Astrocyte (in vitro differentiated cells and primary cell): ENCODE results near the gene PATJ. TPM values are rescaled to one million over a fixed set of nuclear protein-coding genes. Genes with fewer than 3 reads are reported as not detected.
A peak's percentile ranks its signal among the peaks of the same experiment; 100 is the strongest.
"Not testable (repeated sequence)": the region's sequence is repeated elsewhere in the genome, so short reads cannot be mapped to it uniquely, and the experiment has no call there.

Experiments used
- DNase-seq: peaks from one replicate; pipeline ENCODE4 v3.0.0-alpha.2; 2010; ENCODE audit warnings: low read depth
- FAIRE-seq: peaks from 2 replicates; lab custom pipeline; 2011; peaks lifted over from hg19 to GRCh38; lab: Jason Lieb, UNC
- H2AFZ ChIP-seq: 2 replicates; pipeline ENCODE4 v1.6.0; 2012; ENCODE audit warnings: low read depth, low read length, inconsistent platforms
- H3K27ac ChIP-seq: 2 replicates; pipeline ENCODE4 v1.5.1; 2011; ENCODE audit warnings: low read depth, low read length, inconsistent platforms
- H3K27me3 ChIP-seq: 2 replicates; pipeline ENCODE4 v1.6.0; 2011; ENCODE audit warnings: low read length, inconsistent platforms; ENCODE audit not compliant: insufficient read depth
- H3K36me3 ChIP-seq: 2 replicates; pipeline ENCODE4 v1.5.1; 2011; ENCODE audit warnings: low read length, inconsistent platforms; ENCODE audit not compliant: insufficient read depth
- H3K4me1 ChIP-seq: 2 replicates; pipeline ENCODE4 v1.5.1; 2011; ENCODE audit warnings: low read length, inconsistent platforms; ENCODE audit not compliant: insufficient read depth
- H3K4me2 ChIP-seq: 2 replicates; pipeline ENCODE4 v1.6.0; 2012; ENCODE audit warnings: low read length, inconsistent platforms
- H3K4me3 ChIP-seq: 2 replicates; pipeline ENCODE4 v1.5.1; 2011; ENCODE audit warnings: low read depth, mild to moderate bottlenecking, low read length, inconsistent platforms; ENCODE audit not compliant: insufficient read depth
- H3K79me2 ChIP-seq: 2 replicates; pipeline ENCODE4 v1.6.0; 2012; ENCODE audit warnings: mild to moderate bottlenecking, low read length, inconsistent platforms; ENCODE audit not compliant: insufficient read depth
- H3K9ac ChIP-seq: 2 replicates; pipeline ENCODE4 v1.6.0; 2012; ENCODE audit warnings: mild to moderate bottlenecking, low read length, inconsistent platforms
- H3K9me3 ChIP-seq: 2 replicates; pipeline ENCODE4 v1.5.1; 2012; ENCODE audit warnings: low read depth, mild to moderate bottlenecking, low read length, inconsistent platforms; ENCODE audit not compliant: insufficient read depth
- H4K20me1 ChIP-seq: 2 replicates; pipeline ENCODE4 v1.6.0; 2012; ENCODE audit warnings: low read length, inconsistent platforms; ENCODE audit not compliant: insufficient read depth
- H3K27ac Mint-ChIP-seq: one replicate; pipeline ENCODE4 v1.8.0; 2021; ENCODE audit warnings: mild to moderate bottlenecking, mixed read lengths; ENCODE audit not compliant: unreplicated experiment
- H3K27me3 Mint-ChIP-seq: one replicate; pipeline ENCODE4 v1.8.0; 2021; ENCODE audit warnings: low read depth, mixed read lengths; ENCODE audit not compliant: unreplicated experiment
- H3K36me3 Mint-ChIP-seq: one replicate; pipeline ENCODE4 v1.8.0; 2021; ENCODE audit warnings: low read depth, mixed read lengths; ENCODE audit not compliant: unreplicated experiment
- H3K4me1 Mint-ChIP-seq: one replicate; pipeline ENCODE4 v1.8.0; 2021; ENCODE audit warnings: low read depth, mixed read lengths; ENCODE audit not compliant: unreplicated experiment
- H3K4me3 Mint-ChIP-seq: one replicate; pipeline ENCODE4 v1.8.0; 2021; ENCODE audit warnings: mild to moderate bottlenecking, moderate library complexity, mixed read lengths; ENCODE audit not compliant: unreplicated experiment
- H3K9me3 Mint-ChIP-seq: one replicate; pipeline ENCODE4 v1.8.0; 2021; ENCODE audit warnings: mild to moderate bottlenecking, mixed read lengths; ENCODE audit not compliant: unreplicated experiment
- EZH2 ChIP-seq: IDR thresholded peaks from 2 replicates; pipeline ENCODE4 v1.6.1; 2012; ENCODE audit warnings: mild to moderate bottlenecking, low read length, inconsistent platforms; ENCODE audit not compliant: insufficient read depth
- total RNA-seq: library from RNA; stranded (reverse); gene quantifications from 2 replicates; pipeline ENCODE4 v1.2.1, GENCODE V29; 2021
- TF ChIP-seq, protein P1 (sequence below): IDR thresholded peaks from 2 replicates; pipeline ENCODE4 v1.5.1; 2011; ENCODE audit warnings: low read depth, mild to moderate bottlenecking, inconsistent platforms, low read length, moderate library complexity; ENCODE audit not compliant: insufficient read depth

The PATJ gene
- total RNA-seq, 1 donor from 2014 or later: 11.0 TPM

DNA sequence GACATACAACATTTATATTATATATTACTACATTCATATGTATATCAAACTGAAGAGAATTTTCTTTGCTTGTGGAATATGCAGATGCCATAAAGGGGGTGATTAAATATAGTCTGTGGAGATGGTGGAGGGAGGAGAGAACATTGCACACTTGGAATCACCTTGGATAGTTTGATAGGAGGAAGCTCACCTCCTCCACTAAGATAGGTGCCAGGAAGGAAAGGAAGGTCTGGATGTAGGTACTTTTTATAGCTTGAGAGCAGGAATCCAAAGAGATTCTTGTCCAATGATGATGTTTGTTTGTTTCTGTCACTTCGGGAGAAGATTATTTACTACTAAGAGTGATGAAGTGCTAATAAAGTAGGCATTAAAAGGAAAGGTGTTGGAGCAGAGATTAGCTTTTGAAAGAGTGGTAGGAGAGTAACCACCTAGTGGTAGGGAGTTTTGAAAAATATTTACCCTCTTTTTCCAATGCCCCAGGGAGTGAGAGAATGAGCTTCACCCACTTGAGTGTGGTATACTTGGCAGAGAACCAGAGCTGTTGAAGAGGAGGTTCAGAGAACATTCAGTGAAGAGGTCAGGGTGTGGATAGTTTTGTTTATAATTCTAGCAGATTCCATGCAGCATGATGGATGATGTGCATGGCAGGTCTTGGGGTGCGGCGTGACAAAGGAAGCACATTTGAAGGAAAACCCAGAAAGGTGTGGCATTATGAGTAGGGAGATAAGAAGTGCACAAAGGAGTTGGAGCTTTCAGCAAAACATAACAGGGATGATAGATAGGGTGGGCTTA lies 145.0 kb downstream of the PATJ start:
- Mint-ChIP-seq H3K36me3 (no peaks in the 10 kb centered on the region), H3K4me1 (no peaks in the 10 kb centered on the region), H3K27me3 (no peaks in the 10 kb centered on the region), H3K4me3 (no peak overlapping the region), H3K9me3 (no peaks in the 10 kb centered on the region), H3K27ac (no peak overlapping the region)
- DNase-seq (peak; percentile 18), FAIRE-seq (no peak)
- no peak overlapping the region for H2AFZ ChIP-seq
- H3K4me2 ChIP-seq: no peak overlapping the region
- no peaks in the 10 kb centered on the region for H4K20me1 ChIP-seq
- H3K79me2 ChIP-seq: no peaks in the 10 kb centered on the region
- no peaks in the 10 kb centered on the region for H3K36me3 ChIP-seq
- TF ChIP-seq, protein P1, sequence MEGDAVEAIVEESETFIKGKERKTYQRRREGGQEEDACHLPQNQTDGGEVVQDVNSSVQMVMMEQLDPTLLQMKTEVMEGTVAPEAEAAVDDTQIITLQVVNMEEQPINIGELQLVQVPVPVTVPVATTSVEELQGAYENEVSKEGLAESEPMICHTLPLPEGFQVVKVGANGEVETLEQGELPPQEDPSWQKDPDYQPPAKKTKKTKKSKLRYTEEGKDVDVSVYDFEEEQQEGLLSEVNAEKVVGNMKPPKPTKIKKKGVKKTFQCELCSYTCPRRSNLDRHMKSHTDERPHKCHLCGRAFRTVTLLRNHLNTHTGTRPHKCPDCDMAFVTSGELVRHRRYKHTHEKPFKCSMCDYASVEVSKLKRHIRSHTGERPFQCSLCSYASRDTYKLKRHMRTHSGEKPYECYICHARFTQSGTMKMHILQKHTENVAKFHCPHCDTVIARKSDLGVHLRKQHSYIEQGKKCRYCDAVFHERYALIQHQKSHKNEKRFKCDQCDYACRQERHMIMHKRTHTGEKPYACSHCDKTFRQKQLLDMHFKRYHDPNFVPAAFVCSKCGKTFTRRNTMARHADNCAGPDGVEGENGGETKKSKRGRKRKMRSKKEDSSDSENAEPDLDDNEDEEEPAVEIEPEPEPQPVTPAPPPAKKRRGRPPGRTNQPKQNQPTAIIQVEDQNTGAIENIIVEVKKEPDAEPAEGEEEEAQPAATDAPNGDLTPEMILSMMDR: no peak
- TF ChIP-seq EZH2: no peak
- H3K9ac ChIP-seq: no peak overlapping the region
- H3K27me3 ChIP-seq: no peaks in the 10 kb centered on the region
- no peak overlapping the region for H3K4me3 ChIP-seq
- no peaks in the 10 kb centered on the region for H3K9me3 ChIP-seq
- no peaks in the 10 kb centered on the region for H3K4me1 ChIP-seq
- H3K27ac ChIP-seq: no peak overlapping the region

DNA sequence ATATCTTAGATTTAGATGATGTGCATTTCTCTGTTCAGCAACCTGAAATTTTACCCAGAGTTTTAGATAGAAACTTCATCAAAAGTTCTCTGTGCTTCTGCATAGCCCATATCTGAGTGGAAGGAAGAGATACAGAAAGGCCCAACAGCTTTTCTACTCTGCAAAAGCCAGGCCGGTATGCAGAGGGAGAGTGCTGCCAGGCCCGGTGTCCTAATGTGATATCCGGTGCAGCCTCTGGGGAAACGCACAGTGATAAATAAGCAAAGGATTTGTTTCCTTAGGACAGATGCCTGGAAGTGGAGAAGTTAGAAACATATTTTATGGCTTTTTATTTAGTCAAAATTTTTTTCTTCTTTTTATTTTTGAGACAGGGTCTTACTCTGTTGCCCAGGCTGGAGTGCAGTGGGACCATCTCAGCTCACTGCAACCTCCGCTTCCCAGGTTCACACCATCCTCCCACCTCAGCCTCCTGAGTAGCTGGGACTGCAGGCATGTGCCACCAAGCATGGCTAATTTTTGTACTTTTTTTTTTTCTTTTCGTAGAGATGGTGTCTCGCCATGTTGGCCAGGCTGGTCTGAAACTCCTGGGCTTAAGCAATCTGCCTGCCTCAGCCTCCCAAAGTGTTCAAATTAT lies 145.8 kb downstream of the PATJ start:
- no peaks in the 10 kb centered on the region for H3K4me1 ChIP-seq
- peak; percentile 6 for DNase-seq
- Mint-ChIP-seq H3K4me3 (no peak overlapping the region), H3K27ac (no peak overlapping the region), H3K9me3 (no peaks in the 10 kb centered on the region), H3K4me1 (no peaks in the 10 kb centered on the region), H3K27me3 (no peaks in the 10 kb centered on the region), H3K36me3 (no peaks in the 10 kb centered on the region)
- no peak overlapping the region for H3K4me2 ChIP-seq
- no peaks in the 10 kb centered on the region for H3K9me3 ChIP-seq
- H2AFZ ChIP-seq: no peak overlapping the region
- no peaks in the 10 kb centered on the region for H4K20me1 ChIP-seq
- no peak for FAIRE-seq
- no peaks in the 10 kb centered on the region for H3K79me2 ChIP-seq
- H3K27ac ChIP-seq: no peak overlapping the region
- no peak overlapping the region for H3K9ac ChIP-seq
- no peaks in the 10 kb centered on the region for H3K36me3 ChIP-seq
- no peak for TF ChIP-seq EZH2
- TF ChIP-seq, protein P1: no peak
- H3K27me3 ChIP-seq: no peaks in the 10 kb centered on the region
- no peak overlapping the region for H3K4me3 ChIP-seq

GRCh38 chr1:61888808-61889207 lies 146.5 kb downstream of the PATJ start:
- TF ChIP-seq, protein P1: no peak
- TF ChIP-seq EZH2: no peak
- Histone ChIP-seq H2AFZ (no peak overlapping the region), H4K20me1 (no peaks in the 10 kb centered on the region), H3K4me3 (no peak overlapping the region), H3K27ac (no peak overlapping the region), H3K4me1 (no peaks in the 10 kb centered on the region), H3K9me3 (no peaks in the 10 kb centered on the region), H3K27me3 (no peaks in the 10 kb centered on the region), H3K36me3 (no peaks in the 10 kb centered on the region), H3K79me2 (no peaks in the 10 kb centered on the region), H3K9ac (no peak overlapping the region), H3K4me2 (no peak overlapping the region)
- no peaks in the 10 kb centered on the region for H3K27me3 Mint-ChIP-seq
- H3K4me1 Mint-ChIP-seq: no peaks in the 10 kb centered on the region
- FAIRE-seq (no peak), DNase-seq (no peak)
- H3K9me3 Mint-ChIP-seq: no peaks in the 10 kb centered on the region
- H3K27ac Mint-ChIP-seq: no peak overlapping the region
- H3K36me3 Mint-ChIP-seq: no peaks in the 10 kb centered on the region
- no peak overlapping the region for H3K4me3 Mint-ChIP-seq

GRCh38 chr1:61890435-61890834 lies 148.2 kb downstream of the PATJ start:
- DNase-seq, H3K4me1 Mint-ChIP-seq, H3K27me3 ChIP-seq, H3K4me3 Mint-ChIP-seq, H3K9ac ChIP-seq, H4K20me1 ChIP-seq, FAIRE-seq, H3K79me2 ChIP-seq, H2AFZ ChIP-seq, H3K27ac Mint-ChIP-seq, H3K4me3 ChIP-seq, H3K4me1 ChIP-seq, H3K27ac ChIP-seq, H3K4me2 ChIP-seq, H3K9me3 ChIP-seq, H3K36me3 Mint-ChIP-seq, H3K36me3 ChIP-seq, H3K27me3 Mint-ChIP-seq, H3K9me3 Mint-ChIP-seq: not testable (repeated sequence)
